GM23338 (cell line): Measurements from ENCODE around the gene UBXN10. TPM values are rescaled to one million over a fixed set of nuclear protein-coding genes. Genes with fewer than 3 reads are reported as not detected.

Experiments
- ATAC-seq: fragments of 200-7000 bp; cut with Tn5 transposase; 3 replicates; pipeline ENCODE4 v1.9.1; 2020
- DNase-seq: peaks from one replicate; pipeline ENCODE4 v3.0.0-alpha.2; 2015; ENCODE audit warnings: low spot score
- H2AFZ ChIP-seq: fragments of 200-600 bp; sonication (generic); 2 replicates; pipeline ENCODE4 v1.8.0; 2016; ENCODE audit warnings: antibody characterized with exemption, mild to moderate bottlenecking, moderate library complexity
- H3F3A ChIP-seq: fragments of 200-600 bp; sonication (generic); replicated peaks from 2 replicates; pipeline ENCODE4 v1.8.0; 2017; ENCODE audit warnings: antibody characterized with exemption, mixed run types, low read depth
- H3K27ac ChIP-seq: fragments of 200-600 bp; sonication (generic); 2 replicates; pipeline ENCODE4 v1.6.1; 2016; ENCODE audit warnings: low read depth
- H3K27me3 ChIP-seq: fragments of 200-600 bp; sonication (generic); 2 replicates; pipeline ENCODE4 v1.8.0; 2016; ENCODE audit warnings: mild to moderate bottlenecking, mixed run types, moderate library complexity; ENCODE audit not compliant: insufficient read depth
- H3K36me3 ChIP-seq: fragments of 200-600 bp; sonication (generic); 2 replicates; pipeline ENCODE4 v1.8.0; 2016; ENCODE audit warnings: mild to moderate bottlenecking; ENCODE audit not compliant: insufficient read depth
- H3K4me1 ChIP-seq: fragments of 200-600 bp; sonication (generic); 2 replicates; pipeline ENCODE4 v1.8.0; 2016; ENCODE audit warnings: mild to moderate bottlenecking, moderate library complexity; ENCODE audit not compliant: insufficient read depth
- H3K4me2 ChIP-seq: fragments of 200-600 bp; sonication (generic); 2 replicates; pipeline ENCODE4 v1.7.1; 2017; ENCODE audit warnings: mixed run types
- H3K4me3 ChIP-seq: fragments of 200-600 bp; sonication (generic); 2 replicates; pipeline ENCODE4 v1.6.1; 2016; ENCODE audit warnings: mixed run types
- H3K79me2 ChIP-seq: fragments of 200-600 bp; sonication (generic); replicated peaks from 2 replicates; pipeline ENCODE4 v1.8.0; 2017; ENCODE audit warnings: mild to moderate bottlenecking; ENCODE audit not compliant: insufficient read depth
- H3K9me2 ChIP-seq: fragments of 200-600 bp; sonication (generic); 2 replicates; pipeline ENCODE4 v1.8.0; 2017; ENCODE audit not compliant: insufficient read depth
- H4K20me1 ChIP-seq: fragments of 200-600 bp; sonication (generic); replicated peaks from 2 replicates; pipeline ENCODE4 v1.8.0; 2017; ENCODE audit warnings: mild to moderate bottlenecking; ENCODE audit not compliant: insufficient read depth
- H3K27ac Mint-ChIP-seq: 2 replicates; pipeline ENCODE4 v1.8.0; 2020; ENCODE audit warnings: inconsistent platforms, mild to moderate bottlenecking, moderate library complexity, mixed read lengths
- H3K27me3 Mint-ChIP-seq: 3 replicates; pipeline ENCODE4 v1.8.0; 2022; ENCODE audit warnings: low read depth, mild to moderate bottlenecking, moderate library complexity, mixed read lengths, inconsistent platforms; ENCODE audit not compliant: insufficient read depth, poor library complexity
- H3K36me3 Mint-ChIP-seq: 3 replicates; pipeline ENCODE4 v1.8.0; 2021; ENCODE audit warnings: low read depth, mild to moderate bottlenecking, inconsistent platforms, moderate library complexity, mixed read lengths
- H3K4me1 Mint-ChIP-seq: 3 replicates; pipeline ENCODE4 v1.8.0; 2020; ENCODE audit warnings: mild to moderate bottlenecking, inconsistent platforms, mixed read lengths
- H3K4me3 Mint-ChIP-seq: 3 replicates; pipeline ENCODE4 v1.8.0; 2021; ENCODE audit warnings: moderate library complexity, mild to moderate bottlenecking, inconsistent platforms, mixed read lengths
- H3K9me3 Mint-ChIP-seq: 3 replicates; pipeline ENCODE4 v1.8.0; 2020; ENCODE audit warnings: moderate library complexity, mild to moderate bottlenecking, inconsistent platforms, mixed read lengths
- CREB1 ChIP-seq: fragments of 250-450 bp; sonication (Bioruptor Pico); IDR thresholded peaks from 2 replicates; pipeline ENCODE4 v1.5.0; 2020; ENCODE audit warnings: low read depth, mild to moderate bottlenecking, moderate library complexity
- EZH2phosphoT487 ChIP-seq: fragments of 200-600 bp; sonication (generic); IDR thresholded peaks from one replicate; pipeline ENCODE4 v1.8.1; 2018; ENCODE audit warnings: antibody characterized with exemption; ENCODE audit not compliant: unreplicated experiment
- JUNB ChIP-seq: IDR thresholded peaks from one replicate; pipeline ENCODE4 v1.6.1; 2016; ENCODE audit warnings: antibody characterized with exemption; ENCODE audit not compliant: unreplicated experiment
- NANOG ChIP-seq: IDR thresholded peaks from 2 replicates; pipeline ENCODE4 v1.6.1; 2016; ENCODE audit warnings: antibody characterized with exemption, borderline replicate concordance
- POLR2AphosphoS5 ChIP-seq: IDR thresholded peaks from 2 replicates; pipeline ENCODE4 v1.6.1; 2016; ENCODE audit warnings: antibody characterized with exemption, low read depth
- STAT1 ChIP-seq: IDR thresholded peaks from one replicate; pipeline ENCODE4 v1.6.1; 2016; ENCODE audit warnings: antibody characterized with exemption; ENCODE audit not compliant: unreplicated experiment
- ZNF114 ChIP-seq: fragments of 250-450 bp; sonication (Bioruptor Pico); IDR thresholded peaks from 2 replicates; pipeline ENCODE4 v1.5.0; 2020; ENCODE audit warnings: mild to moderate bottlenecking, moderate library complexity
- ZNF331 ChIP-seq: fragments of 250-450 bp; sonication (Bioruptor Pico); IDR thresholded peaks from 2 replicates; pipeline ENCODE4 v1.5.0; 2020; ENCODE audit warnings: low read depth, mild to moderate bottlenecking, moderate library complexity
- polyA plus RNA-seq: library from polyadenylated mRNA; unstranded; fragments of >200 nt; fragmentation: Nextera tagmentation; extraction: Ambion mirVana; gene quantifications from 2 replicates; pipeline ENCODE4 v1.2.1, GENCODE V29; 2016
- total RNA-seq: library from RNA; depleted of rRNA; stranded (reverse); fragments of >200 nt; shearing (Covaris generic); gene quantifications from 2 replicates; pipeline ENCODE4 v1.2.3, GENCODE V29; 2014
- TF ChIP-seq, protein P1 (sequence below): IDR thresholded peaks from 2 replicates; pipeline ENCODE4 v1.6.1; 2016; ENCODE audit warnings: antibody characterized with exemption
- TF ChIP-seq, protein P2 (sequence below), 2 experiments: fragments of 200-600 bp in 1 of 2; sonication (generic) in 1 of 2; conservative IDR thresholded peaks; 2 replicates each; pipeline versions ENCODE4 v1.5.1 to v1.6.1; 2016 to 2017; ENCODE audit warnings: antibody characterized with exemption in 2 of 2, low read depth in 2 of 2, mild to moderate bottlenecking in 2 of 2, moderate library complexity in 1 of 2
- TF ChIP-seq, protein P3 (sequence below): IDR thresholded peaks from one replicate; pipeline ENCODE4 v1.6.1; 2018; ENCODE audit warnings: antibody characterized with exemption; ENCODE audit not compliant: unreplicated experiment
- TF ChIP-seq, protein P4 (sequence below): fragments of 250-450 bp; sonication (Bioruptor Pico); IDR thresholded peaks from 2 replicates; pipeline ENCODE4 v1.5.0; 2020; ENCODE audit warnings: mild to moderate bottlenecking, moderate library complexity

Gene UBXN10
- total and polyA plus RNA-seq, 2 experiments from 2014 or later, result 0.27 to 0.69 TPM

DNA sequence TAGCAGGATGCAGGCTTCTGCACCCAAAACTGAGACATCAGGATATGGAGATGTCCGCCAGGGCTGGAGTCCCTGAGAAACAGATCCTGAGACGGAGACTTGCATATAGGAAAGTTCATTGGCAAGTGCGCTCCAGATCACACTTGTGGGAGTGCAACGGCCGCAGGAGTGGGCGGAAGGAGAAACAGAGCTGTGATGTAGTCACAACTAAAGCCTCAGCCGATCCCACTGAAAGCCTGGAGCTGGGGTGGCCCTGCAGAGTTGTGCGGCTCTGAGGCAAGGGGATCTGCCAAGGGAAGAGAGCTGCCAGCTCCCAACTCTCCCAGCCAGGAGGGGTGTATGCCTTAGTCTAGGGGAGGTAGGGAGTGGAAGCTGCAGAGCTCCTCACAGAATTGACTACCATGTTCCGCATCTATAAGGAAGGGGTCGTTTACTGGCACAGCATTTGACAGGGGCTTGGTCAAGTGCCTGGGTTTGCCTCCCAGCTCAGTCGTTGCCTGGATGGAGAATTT is 42.5 kb downstream of the UBXN10 start (continued):
- TF ChIP-seq ZNF331, result no peak
- TF ChIP-seq NANOG, result no peak
- TF ChIP-seq, protein P1, sequence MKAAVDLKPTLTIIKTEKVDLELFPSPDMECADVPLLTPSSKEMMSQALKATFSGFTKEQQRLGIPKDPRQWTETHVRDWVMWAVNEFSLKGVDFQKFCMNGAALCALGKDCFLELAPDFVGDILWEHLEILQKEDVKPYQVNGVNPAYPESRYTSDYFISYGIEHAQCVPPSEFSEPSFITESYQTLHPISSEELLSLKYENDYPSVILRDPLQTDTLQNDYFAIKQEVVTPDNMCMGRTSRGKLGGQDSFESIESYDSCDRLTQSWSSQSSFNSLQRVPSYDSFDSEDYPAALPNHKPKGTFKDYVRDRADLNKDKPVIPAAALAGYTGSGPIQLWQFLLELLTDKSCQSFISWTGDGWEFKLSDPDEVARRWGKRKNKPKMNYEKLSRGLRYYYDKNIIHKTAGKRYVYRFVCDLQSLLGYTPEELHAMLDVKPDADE, result no peak

DNA sequence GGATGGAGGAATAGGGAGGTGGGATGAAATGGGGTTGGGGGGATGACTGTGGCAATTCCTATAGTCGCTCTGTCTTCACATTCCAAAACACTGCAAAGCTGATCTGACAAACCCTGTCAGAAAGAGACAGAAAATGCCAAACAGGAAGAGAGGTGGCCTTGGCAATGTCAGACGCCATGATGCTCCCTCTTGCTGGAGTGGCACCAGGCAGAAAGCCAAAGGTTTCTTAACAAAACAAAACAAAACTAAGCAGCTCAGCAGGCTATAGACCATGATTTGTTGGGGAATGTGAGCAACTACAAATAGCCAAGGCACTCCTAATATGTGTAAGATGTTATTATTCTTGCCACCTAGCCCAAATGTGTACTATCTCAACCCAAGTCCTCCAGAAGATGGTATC is 43.3 kb downstream of the UBXN10 start:
- H2AFZ ChIP-seq, result no peak overlapping the region
- H3K9me2 ChIP-seq, result no peaks in the 10 kb centered on the region
- H3K27ac ChIP-seq, result no peak overlapping the region
- H3K27me3 ChIP-seq, result peaks cover 7% of the 10 kb centered on the region; the same call in 1 of the 2 replicates
- ATAC-seq (no peak), DNase-seq (no peak)
- peaks cover 2% of the 10 kb centered on the region; the same call in 1 of the 2 replicates for H3K4me1 ChIP-seq
- Mint-ChIP-seq H3K27me3 (peaks cover 6% of the 10 kb centered on the region), H3K36me3 (no peaks in the 10 kb centered on the region), H3K27ac (no peak overlapping the region), H3K9me3 (no peaks in the 10 kb centered on the region), H3K4me1 (peaks cover 24% of the 10 kb centered on the region), H3K4me3 (no peak overlapping the region)
- H3K36me3 ChIP-seq, result no peaks in the 10 kb centered on the region
- no peaks in the 10 kb centered on the region for H3F3A ChIP-seq
- H3K4me3 ChIP-seq, result no peak overlapping the region
- H3K79me2 ChIP-seq, result no peaks in the 10 kb centered on the region
- H3K4me2 ChIP-seq, result no peak overlapping the region
- no peaks in the 10 kb centered on the region for H4K20me1 ChIP-seq
- TF ChIP-seq, protein P2, sequence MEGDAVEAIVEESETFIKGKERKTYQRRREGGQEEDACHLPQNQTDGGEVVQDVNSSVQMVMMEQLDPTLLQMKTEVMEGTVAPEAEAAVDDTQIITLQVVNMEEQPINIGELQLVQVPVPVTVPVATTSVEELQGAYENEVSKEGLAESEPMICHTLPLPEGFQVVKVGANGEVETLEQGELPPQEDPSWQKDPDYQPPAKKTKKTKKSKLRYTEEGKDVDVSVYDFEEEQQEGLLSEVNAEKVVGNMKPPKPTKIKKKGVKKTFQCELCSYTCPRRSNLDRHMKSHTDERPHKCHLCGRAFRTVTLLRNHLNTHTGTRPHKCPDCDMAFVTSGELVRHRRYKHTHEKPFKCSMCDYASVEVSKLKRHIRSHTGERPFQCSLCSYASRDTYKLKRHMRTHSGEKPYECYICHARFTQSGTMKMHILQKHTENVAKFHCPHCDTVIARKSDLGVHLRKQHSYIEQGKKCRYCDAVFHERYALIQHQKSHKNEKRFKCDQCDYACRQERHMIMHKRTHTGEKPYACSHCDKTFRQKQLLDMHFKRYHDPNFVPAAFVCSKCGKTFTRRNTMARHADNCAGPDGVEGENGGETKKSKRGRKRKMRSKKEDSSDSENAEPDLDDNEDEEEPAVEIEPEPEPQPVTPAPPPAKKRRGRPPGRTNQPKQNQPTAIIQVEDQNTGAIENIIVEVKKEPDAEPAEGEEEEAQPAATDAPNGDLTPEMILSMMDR (conservative IDR thresholded peaks at IDR 0.05; ENCODE audit: low read depth in 2 of 2), result no peak
- no peak for TF ChIP-seq NANOG
- TF ChIP-seq CREB1 (CRISPR knock-in tag), result no peak
- TF ChIP-seq JUNB, result no peak
- TF ChIP-seq, protein P3, sequence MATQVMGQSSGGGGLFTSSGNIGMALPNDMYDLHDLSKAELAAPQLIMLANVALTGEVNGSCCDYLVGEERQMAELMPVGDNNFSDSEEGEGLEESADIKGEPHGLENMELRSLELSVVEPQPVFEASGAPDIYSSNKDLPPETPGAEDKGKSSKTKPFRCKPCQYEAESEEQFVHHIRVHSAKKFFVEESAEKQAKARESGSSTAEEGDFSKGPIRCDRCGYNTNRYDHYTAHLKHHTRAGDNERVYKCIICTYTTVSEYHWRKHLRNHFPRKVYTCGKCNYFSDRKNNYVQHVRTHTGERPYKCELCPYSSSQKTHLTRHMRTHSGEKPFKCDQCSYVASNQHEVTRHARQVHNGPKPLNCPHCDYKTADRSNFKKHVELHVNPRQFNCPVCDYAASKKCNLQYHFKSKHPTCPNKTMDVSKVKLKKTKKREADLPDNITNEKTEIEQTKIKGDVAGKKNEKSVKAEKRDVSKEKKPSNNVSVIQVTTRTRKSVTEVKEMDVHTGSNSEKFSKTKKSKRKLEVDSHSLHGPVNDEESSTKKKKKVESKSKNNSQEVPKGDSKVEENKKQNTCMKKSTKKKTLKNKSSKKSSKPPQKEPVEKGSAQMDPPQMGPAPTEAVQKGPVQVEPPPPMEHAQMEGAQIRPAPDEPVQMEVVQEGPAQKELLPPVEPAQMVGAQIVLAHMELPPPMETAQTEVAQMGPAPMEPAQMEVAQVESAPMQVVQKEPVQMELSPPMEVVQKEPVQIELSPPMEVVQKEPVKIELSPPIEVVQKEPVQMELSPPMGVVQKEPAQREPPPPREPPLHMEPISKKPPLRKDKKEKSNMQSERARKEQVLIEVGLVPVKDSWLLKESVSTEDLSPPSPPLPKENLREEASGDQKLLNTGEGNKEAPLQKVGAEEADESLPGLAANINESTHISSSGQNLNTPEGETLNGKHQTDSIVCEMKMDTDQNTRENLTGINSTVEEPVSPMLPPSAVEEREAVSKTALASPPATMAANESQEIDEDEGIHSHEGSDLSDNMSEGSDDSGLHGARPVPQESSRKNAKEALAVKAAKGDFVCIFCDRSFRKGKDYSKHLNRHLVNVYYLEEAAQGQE, result no peak
- TF ChIP-seq, protein P1, result no peak
- no peak for TF ChIP-seq ZNF331
- TF ChIP-seq STAT1, result no peak
- TF ChIP-seq POLR2AphosphoS5, result no peak
- TF ChIP-seq ZNF114 (CRISPR knock-in tag), result no peak
- TF ChIP-seq, protein P4, sequence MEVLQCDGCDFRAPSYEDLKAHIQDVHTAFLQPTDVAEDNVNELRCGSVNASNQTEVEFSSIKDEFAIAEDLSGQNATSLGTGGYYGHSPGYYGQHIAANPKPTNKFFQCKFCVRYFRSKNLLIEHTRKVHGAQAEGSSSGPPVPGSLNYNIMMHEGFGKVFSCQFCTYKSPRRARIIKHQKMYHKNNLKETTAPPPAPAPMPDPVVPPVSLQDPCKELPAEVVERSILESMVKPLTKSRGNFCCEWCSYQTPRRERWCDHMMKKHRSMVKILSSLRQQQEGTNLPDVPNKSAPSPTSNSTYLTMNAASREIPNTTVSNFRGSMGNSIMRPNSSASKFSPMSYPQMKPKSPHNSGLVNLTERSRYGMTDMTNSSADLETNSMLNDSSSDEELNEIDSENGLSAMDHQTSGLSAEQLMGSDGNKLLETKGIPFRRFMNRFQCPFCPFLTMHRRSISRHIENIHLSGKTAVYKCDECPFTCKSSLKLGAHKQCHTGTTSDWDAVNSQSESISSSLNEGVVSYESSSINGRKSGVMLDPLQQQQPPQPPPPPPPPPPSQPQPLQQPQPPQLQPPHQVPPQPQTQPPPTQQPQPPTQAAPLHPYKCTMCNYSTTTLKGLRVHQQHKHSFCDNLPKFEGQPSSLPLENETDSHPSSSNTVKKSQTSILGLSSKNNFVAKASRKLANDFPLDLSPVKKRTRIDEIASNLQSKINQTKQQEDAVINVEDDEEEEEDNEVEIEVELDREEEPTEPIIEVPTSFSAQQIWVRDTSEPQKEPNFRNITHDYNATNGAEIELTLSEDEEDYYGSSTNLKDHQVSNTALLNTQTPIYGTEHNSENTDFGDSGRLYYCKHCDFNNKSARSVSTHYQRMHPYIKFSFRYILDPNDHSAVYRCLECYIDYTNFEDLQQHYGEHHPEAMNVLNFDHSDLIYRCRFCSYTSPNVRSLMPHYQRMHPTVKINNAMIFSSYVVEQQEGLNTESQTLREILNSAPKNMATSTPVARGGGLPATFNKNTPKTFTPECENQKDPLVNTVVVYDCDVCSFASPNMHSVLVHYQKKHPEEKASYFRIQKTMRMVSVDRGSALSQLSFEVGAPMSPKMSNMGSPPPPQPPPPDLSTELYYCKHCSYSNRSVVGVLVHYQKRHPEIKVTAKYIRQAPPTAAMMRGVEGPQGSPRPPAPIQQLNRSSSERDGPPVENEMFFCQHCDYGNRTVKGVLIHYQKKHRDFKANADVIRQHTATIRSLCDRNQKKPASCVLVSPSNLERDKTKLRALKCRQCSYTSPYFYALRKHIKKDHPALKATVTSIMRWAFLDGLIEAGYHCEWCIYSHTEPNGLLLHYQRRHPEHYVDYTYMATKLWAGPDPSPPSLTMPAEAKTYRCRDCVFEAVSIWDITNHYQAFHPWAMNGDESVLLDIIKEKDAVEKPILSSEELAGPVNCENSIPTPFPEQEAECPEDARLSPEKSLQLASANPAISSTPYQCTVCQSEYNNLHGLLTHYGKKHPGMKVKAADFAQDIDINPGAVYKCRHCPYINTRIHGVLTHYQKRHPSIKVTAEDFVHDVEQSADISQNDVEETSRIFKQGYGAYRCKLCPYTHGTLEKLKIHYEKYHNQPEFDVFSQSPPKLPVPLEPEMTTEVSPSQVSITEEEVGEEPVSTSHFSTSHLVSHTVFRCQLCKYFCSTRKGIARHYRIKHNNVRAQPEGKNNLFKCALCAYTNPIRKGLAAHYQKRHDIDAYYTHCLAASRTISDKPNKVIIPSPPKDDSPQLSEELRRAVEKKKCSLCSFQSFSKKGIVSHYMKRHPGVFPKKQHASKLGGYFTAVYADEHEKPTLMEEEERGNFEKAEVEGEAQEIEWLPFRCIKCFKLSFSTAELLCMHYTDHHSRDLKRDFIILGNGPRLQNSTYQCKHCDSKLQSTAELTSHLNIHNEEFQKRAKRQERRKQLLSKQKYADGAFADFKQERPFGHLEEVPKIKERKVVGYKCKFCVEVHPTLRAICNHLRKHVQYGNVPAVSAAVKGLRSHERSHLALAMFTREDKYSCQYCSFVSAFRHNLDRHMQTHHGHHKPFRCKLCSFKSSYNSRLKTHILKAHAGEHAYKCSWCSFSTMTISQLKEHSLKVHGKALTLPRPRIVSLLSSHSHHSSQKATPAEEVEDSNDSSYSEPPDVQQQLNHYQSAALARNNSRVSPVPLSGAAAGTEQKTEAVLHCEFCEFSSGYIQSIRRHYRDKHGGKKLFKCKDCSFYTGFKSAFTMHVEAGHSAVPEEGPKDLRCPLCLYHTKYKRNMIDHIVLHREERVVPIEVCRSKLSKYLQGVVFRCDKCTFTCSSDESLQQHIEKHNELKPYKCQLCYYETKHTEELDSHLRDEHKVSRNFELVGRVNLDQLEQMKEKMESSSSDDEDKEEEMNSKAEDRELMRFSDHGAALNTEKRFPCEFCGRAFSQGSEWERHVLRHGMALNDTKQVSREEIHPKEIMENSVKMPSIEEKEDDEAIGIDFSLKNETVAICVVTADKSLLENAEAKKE, result no peak
- no peak for TF ChIP-seq EZH2phosphoT487
